ENCODE measurements around the gene POMP.
"Not testable (repeated sequence)": the region's sequence is repeated elsewhere in the genome, so short reads cannot be mapped to it uniquely, and the experiment has no call there.

The POMP gene

DNA sequence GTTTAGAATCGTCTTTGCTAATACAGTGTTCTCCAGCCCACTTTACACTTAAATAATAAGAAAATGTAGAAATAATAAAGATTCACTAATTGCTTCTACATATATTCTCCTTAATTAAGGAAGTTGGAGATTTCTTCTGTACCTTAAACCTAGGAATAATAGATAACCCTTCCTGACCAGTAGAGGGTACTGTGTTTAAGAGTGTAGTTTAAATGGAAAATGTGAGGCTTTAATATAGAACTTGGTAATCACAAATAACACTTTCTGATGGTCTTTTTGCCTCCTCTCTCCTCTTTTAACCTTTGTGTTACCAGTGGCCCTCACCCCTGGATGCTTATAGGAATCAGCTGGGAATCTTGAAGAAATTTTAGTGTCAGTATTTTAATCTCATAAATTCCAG lies 20.7 kb downstream of the POMP start:
- TF ChIP-seq, protein P1, sequence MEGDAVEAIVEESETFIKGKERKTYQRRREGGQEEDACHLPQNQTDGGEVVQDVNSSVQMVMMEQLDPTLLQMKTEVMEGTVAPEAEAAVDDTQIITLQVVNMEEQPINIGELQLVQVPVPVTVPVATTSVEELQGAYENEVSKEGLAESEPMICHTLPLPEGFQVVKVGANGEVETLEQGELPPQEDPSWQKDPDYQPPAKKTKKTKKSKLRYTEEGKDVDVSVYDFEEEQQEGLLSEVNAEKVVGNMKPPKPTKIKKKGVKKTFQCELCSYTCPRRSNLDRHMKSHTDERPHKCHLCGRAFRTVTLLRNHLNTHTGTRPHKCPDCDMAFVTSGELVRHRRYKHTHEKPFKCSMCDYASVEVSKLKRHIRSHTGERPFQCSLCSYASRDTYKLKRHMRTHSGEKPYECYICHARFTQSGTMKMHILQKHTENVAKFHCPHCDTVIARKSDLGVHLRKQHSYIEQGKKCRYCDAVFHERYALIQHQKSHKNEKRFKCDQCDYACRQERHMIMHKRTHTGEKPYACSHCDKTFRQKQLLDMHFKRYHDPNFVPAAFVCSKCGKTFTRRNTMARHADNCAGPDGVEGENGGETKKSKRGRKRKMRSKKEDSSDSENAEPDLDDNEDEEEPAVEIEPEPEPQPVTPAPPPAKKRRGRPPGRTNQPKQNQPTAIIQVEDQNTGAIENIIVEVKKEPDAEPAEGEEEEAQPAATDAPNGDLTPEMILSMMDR (IDR thresholded peaks at IDR 0.05; ENCODE audit: low read depth, low read length): no peak; the same call in 1 of the 2 replicates
- no peak overlapping the region for H3K4me3 ChIP-seq (ENCODE audit: low read depth, low read length)

DNA sequence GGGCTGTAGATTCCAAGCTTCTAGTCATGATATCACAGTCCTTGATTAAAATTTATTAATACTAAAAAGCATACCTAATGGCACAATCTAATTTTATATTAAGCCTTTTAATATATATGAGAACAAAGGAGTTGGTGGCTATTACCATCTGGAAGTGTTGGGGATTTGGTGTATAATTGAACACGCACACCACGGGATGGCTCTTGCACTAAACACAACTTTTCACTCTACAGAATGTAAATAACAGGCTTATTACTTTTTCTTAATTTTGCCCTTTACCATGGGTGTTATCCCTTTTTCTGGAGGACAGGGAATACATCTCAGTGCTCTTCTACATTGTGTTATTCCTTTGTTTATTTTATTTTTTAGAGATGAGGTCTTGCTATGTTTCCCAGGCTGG lies 21.6 kb downstream of the POMP start:
- TF ChIP-seq, protein P1 (IDR thresholded peaks at IDR 0.05; ENCODE audit: low read depth, low read length): no peak
- no peak overlapping the region for H3K4me3 ChIP-seq (ENCODE audit: low read depth, low read length)

DNA sequence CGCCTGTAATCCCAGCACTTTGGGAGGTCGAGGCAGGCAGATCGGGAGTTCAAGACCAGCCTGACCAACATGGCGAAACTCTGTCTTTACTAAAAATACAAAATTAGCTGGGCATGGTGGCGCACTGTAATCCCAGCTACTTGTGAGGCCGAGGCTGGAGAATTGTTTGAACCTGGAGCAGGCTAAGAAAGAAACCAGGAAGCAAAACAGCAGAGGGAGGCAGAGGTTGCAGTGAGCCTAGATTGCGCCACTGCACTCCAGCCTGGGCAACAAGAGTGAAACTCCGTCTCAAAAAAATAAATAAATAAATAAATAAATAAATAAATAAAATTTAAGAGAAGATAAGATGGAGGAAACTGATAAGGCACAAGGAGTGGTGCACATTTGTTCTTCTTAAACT lies 24.2 kb downstream of the POMP start:
- not testable (repeated sequence) for H3K4me3 ChIP-seq (ENCODE audit: low read depth, low read length)

DNA sequence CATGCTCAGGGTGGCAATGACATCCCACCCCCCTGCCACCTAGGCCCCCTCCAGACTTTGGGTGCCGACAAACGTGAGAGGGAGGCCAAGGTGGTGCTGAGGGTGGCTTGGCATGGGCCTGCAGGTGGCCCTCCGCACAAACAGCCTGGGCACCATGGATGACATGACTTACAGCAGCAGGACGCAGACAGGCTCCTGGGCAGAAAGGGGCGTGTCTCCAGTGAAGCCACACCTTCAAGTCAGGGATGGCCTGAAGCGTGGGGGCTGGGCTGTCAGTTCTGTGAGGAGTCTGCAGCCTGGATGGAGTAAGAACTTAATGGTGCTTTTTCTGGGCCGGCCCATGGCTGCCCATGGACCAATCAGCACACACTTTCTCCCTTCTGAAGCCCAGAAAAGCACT lies 25.3 kb downstream of the POMP start:
- H3K4me3 ChIP-seq (ENCODE audit: low read depth, low read length): no peak overlapping the region

DNA sequence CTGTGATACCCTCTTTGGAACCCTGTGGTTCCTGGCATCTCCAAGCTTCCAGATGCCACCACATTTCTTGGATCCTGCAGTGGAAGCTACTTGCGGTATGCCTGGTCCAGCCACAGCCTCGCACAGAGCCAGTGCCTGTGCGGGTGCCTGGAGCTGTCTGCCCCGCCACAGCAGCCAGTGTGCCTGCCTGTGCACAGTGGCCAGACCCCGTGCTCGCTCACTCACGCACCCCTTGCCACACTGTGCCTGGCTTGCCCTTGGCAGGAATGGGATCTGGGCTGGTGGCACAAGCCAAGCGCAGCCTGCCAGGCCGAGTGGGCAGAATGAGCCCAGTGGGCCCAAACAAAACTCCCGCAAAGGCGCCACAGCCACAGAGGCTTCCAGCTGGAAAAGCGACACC lies 26.2 kb downstream of the POMP start:
- H3K4me3 ChIP-seq (ENCODE audit: low read depth, low read length): no peak overlapping the region
- TF ChIP-seq, protein P1 (IDR thresholded peaks at IDR 0.05; ENCODE audit: low read depth, low read length): no peak

More for the DNA sequence above, 25.3 kb downstream of the POMP start:
- TF ChIP-seq, protein P1 (IDR thresholded peaks at IDR 0.05; ENCODE audit: low read depth, low read length): no peak

DNA sequence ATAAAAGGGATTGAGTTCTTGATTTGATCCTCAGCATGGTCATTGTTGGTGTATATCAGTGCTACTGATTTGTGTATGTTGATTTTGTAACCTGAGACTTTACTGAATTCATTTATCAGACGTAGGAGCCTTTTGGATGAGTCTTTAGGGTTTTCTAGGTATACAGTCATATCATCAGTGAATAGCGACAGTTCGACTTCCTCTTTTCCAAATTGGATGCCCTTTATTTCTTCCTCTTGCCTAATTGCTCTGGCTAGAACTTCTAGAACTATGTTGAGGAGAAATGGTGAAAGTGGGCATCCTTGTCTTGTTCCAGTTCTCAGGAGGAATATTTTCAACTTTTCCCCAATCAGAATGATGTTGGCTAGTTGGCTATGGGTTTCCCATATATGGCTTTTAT lies 27.0 kb downstream of the POMP start:
- TF ChIP-seq, protein P1 (IDR thresholded peaks at IDR 0.05; ENCODE audit: low read depth, low read length): no peak
- H3K4me3 ChIP-seq (ENCODE audit: low read depth, low read length): no peak overlapping the region

DNA sequence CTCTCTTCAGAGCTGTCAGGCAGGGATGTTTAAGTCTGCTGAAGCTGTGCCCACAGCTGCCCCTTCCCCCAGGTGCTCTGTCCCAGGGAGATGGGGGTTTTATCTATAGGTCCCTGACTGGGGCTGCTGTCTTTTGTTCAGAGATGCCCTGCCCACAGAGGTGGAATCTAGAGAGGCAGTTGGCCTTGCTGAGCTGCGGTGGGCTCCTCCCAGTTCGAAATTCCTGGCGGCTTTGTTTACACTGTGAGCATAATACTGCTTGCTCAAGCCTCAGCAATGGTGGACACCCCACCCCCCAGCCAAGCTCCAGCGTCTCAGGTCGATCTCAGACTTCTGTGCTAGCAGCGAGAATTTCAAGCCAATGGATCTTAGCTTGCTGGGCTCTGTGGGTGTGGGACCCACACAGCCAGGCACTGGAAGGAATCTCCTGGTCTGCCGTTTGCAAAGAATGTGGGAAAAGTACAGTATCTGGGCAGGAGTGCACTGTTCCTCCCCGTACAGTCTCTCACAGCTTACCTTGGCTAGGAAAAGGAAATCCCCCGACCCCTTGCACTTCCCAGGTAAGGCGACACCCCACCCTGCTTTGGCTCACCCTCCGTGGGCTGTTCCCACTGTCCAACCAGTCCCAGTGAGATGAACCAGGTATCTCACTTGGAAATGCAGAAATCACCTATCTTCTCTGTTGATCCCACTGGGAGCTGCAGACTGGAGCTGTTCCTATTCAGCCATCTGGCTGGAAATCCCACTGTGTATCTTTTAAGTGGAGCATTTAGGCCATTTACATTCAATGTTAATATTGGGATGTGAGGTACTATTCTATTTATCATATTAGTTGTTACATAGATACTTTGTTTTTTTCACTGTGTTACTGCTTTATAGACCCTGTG lies 34.9 kb downstream of the POMP start:
- peak overlapping the region; percentile 37; the same call in 1 of the 2 replicates for H3K4me3 ChIP-seq (ENCODE audit: low read depth, low read length)

DNA sequence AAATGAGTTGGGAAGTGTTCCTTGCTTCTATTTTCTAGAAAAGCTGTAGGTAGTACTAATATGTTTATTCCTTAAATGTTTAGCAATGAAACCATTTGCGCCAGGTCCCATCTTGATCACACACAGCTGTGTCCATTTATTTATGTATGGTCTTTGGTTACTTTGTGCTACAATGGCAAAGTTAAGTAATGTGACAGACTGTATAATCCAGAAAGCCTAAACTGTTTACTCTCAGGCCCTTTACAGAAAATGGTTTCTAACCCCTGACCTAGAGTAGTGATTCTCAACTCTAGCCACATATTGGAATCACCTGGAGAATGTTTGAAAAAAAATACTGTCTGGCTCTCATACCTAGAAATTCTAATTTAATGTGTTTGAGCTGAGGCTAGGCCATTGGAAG lies 38.5 kb downstream of the POMP start:
- TF ChIP-seq, protein P1 (IDR thresholded peaks at IDR 0.05; ENCODE audit: low read depth, low read length): no peak
- H3K4me3 ChIP-seq (ENCODE audit: low read depth, low read length): no peak overlapping the region
